Left lung (tissue), 10 donors: ENCODE results near the gene FADS3. TPM values are rescaled to one million over a fixed set of nuclear protein-coding genes. Genes with fewer than 3 reads are reported as not detected.

Source experiments
- ATAC-seq: fragments of 200-7000 bp; cut with Tn5 transposase; one replicate; pipeline ENCODE4 v1.9.1; 2020; ENCODE audit warnings: moderate library complexity
- DNase-seq, 4 donors: peaks; one replicate each; pipeline ENCODE4 v3.0.0-alpha.2; 2013 to 2020
- H3K27ac ChIP-seq, 2 donors: fragments of 200-600 bp; sonication (generic) in 1 of 2; one replicate each; pipeline versions ENCODE4 v1.5.0 to v1.8.0; 2020 to 2021
- H3K27me3 ChIP-seq, 2 donors: fragments of 200-600 bp; sonication (generic) in 1 of 2; one replicate each; pipeline versions ENCODE4 v1.5.0 to v1.8.0; 2020 to 2021
- H3K36me3 ChIP-seq, 2 donors: fragments of 200-600 bp; sonication (generic) in 1 of 2; one replicate each; pipeline versions ENCODE4 v1.5.0 to v1.8.0; 2020 to 2021
- H3K4me1 ChIP-seq, 2 donors: fragments of 200-600 bp; one replicate each; pipeline ENCODE4 v1.8.0; 2021
- H3K4me3 ChIP-seq, 2 donors: fragments of 200-600 bp; sonication (generic) in 1 of 2; one replicate each; pipeline versions ENCODE4 v1.5.0 to v1.8.0; 2020 to 2021; ENCODE audit warnings: mild to moderate bottlenecking in 1 of 2
- H3K9me3 ChIP-seq, 2 donors: fragments of 200-600 bp; sonication (generic) in 1 of 2; one replicate each; pipeline versions ENCODE4 v1.5.0 to v1.8.0; 2020 to 2021
- CTCF ChIP-seq, 2 donors: fragments of 200-600 bp; sonication (generic) in 1 of 2; IDR thresholded peaks; one replicate each; pipeline versions ENCODE4 v1.5.0 to v1.8.0; 2021; ENCODE audit warnings: antibody characterized with exemption in 2 of 2
- intact Hi-C, 2 donors: fragments of 100-400 bp; cut with DNase I; formaldehyde crosslinking; loops; one replicate each; pipeline versions ENCODE4 v1.11.2 to v1.14.2; 2022
- polyA plus RNA-seq, 6 donors: library from polyadenylated mRNA; unstranded; fragments of 120-200 nt; gene quantifications; one replicate each; pipeline ENCODE4 v1.2.1, GENCODE V29; 2013; ENCODE audit not compliant: insufficient read length in 6 of 6
- total RNA-seq, 2 donors: library from RNA; stranded (reverse); fragmentation: NEBNext Ultra II Directional; extraction: Animal tissue kit (Norgen Biotek cat#: 25700); gene quantifications; one replicate each; pipeline ENCODE4 v1.2.1, GENCODE V29; 2021
- donor health status: DM: no; HTN: yes; CAD: no.
- donor health status: DM: no; HTN: no; CAD: no.

FADS3 gene
- total and polyA plus RNA-seq, 8 donors = 8.3 to 71.4 (median 12.9) TPM

- intact Hi-C loops = no loop called here
- ATAC-seq = no peak
Observed at GRCh38 chr11:61866231-61866957, 25.0 kb downstream of the FADS3 start.

GRCh38 chr11:61864814-61865775 is 26.2 kb downstream of the FADS3 start:
- no peak overlapping the region for H3K27ac ChIP-seq
- DNase-seq = no peak
- H3K9me3 ChIP-seq = no peaks in the 10 kb centered on the region
- no peaks in the 10 kb centered on the region for H3K27me3 ChIP-seq
- no peak for TF ChIP-seq CTCF (IDR thresholded peaks at IDR 0.05)
- intact Hi-C loops = no loop called here
- peaks cover 0 to 57% of the 10 kb centered on the region in 2 donors for H3K36me3 ChIP-seq
- no peak overlapping the region for H3K4me3 ChIP-seq
- ATAC-seq = no peak
- no peaks in the 10 kb centered on the region for H3K4me1 ChIP-seq

More at GRCh38 chr11:61866231-61866957, 25.0 kb downstream of the FADS3 start:
- Histone ChIP-seq H3K9me3 (no peaks in the 10 kb centered on the region), H3K27me3 (peaks cover 0 to 7% of the 10 kb centered on the region in 2 donors), H3K27ac (no peak overlapping the region), H3K36me3 (peaks cover 0 to 47% of the 10 kb centered on the region in 2 donors), H3K4me1 (peaks cover 0 to 3% of the 10 kb centered on the region in 2 donors), H3K4me3 (no peak overlapping the region)
- DNase-seq = no peak
- TF ChIP-seq CTCF (IDR thresholded peaks at IDR 0.05) = no peak

- Histone ChIP-seq H3K36me3 (peaks cover 0 to 72% of the 10 kb centered on the region in 2 donors), H3K9me3 (no peaks in the 10 kb centered on the region), H3K27me3 (no peaks in the 10 kb centered on the region), H3K4me1 (no peaks in the 10 kb centered on the region), H3K27ac (no peak overlapping the region), H3K4me3 (no peak overlapping the region)
- DNase-seq (no peak), ATAC-seq (no peak)
- intact Hi-C loops = no loop called here
- TF ChIP-seq CTCF (IDR thresholded peaks at IDR 0.05) = no peak
Observed at GRCh38 chr11:61863548-61864081, 27.7 kb downstream of the FADS3 start.

GRCh38 chr11:61862714-61863547 is 28.4 kb downstream of the FADS3 start:
- ATAC-seq (no peak), DNase-seq (no peak)
- intact Hi-C loops = no loop called here

More at GRCh38 chr11:61862714-61863547, 28.4 kb downstream of the FADS3 start:
- no peaks in the 10 kb centered on the region for H3K4me1 ChIP-seq
- TF ChIP-seq CTCF (IDR thresholded peaks at IDR 0.05) = no peak
- no peaks in the 10 kb centered on the region for H3K27me3 ChIP-seq
- no peak overlapping the region for H3K27ac ChIP-seq
- H3K4me3 ChIP-seq = no peak overlapping the region
- peaks cover 0 to 79% of the 10 kb centered on the region in 2 donors for H3K36me3 ChIP-seq
- no peaks in the 10 kb centered on the region for H3K9me3 ChIP-seq
